ENCODE measurements around the gene MATK.

The MATK gene

GRCh38 chr19:3807574-3808354, 21.6 kb upstream of the MATK start:
- Mint-ChIP-seq H3K4me1 (ENCODE audit: low read depth) (peaks cover 27% of the 10 kb centered on the region), H3K36me3 (ENCODE audit: low read depth) (no peaks in the 10 kb centered on the region), H3K4me3 (no peak overlapping the region), H3K9me3 (peaks cover 7% of the 10 kb centered on the region), H3K27me3 (peaks cover 24% of the 10 kb centered on the region), H3K27ac (no peak overlapping the region)
- intact Hi-C loops (cut with micrococcal nuclease) = no loop called here

- peaks cover 21% of the 10 kb centered on the region for H3K4me1 Mint-ChIP-seq (ENCODE audit: low read depth)
- intact Hi-C loops (cut with micrococcal nuclease) = no loop called here
- H3K27me3 Mint-ChIP-seq = peaks cover 31% of the 10 kb centered on the region
- H3K36me3 Mint-ChIP-seq (ENCODE audit: low read depth) = no peaks in the 10 kb centered on the region
- H3K4me3 Mint-ChIP-seq = no peak overlapping the region
- no peak overlapping the region for H3K27ac Mint-ChIP-seq
- peaks cover 7% of the 10 kb centered on the region for H3K9me3 Mint-ChIP-seq
Measured at GRCh38 chr19:3807131-3807480, 20.9 kb upstream of the MATK start.

- Mint-ChIP-seq H3K27me3 (peaks cover 44% of the 10 kb centered on the region), H3K4me3 (no peak overlapping the region), H3K4me1 (ENCODE audit: low read depth) (peaks cover 28% of the 10 kb centered on the region), H3K27ac (no peak overlapping the region), H3K9me3 (peaks cover 7% of the 10 kb centered on the region), H3K36me3 (ENCODE audit: low read depth) (no peaks in the 10 kb centered on the region)
- intact Hi-C loops (cut with micrococcal nuclease) = no loop called here
Measured at GRCh38 chr19:3805859-3806258, 19.7 kb upstream of the MATK start.

- Mint-ChIP-seq H3K9me3 (peaks cover 7% of the 10 kb centered on the region), H3K27ac (no peak overlapping the region), H3K27me3 (peaks cover 55% of the 10 kb centered on the region), H3K36me3 (ENCODE audit: low read depth) (no peaks in the 10 kb centered on the region), H3K4me1 (ENCODE audit: low read depth) (peaks cover 26% of the 10 kb centered on the region), H3K4me3 (no peak overlapping the region)
- intact Hi-C loops (cut with micrococcal nuclease) = no loop called here
Measured at GRCh38 chr19:3804429-3804828, 18.2 kb upstream of the MATK start.

- no peaks in the 10 kb centered on the region for H3K36me3 Mint-ChIP-seq (ENCODE audit: low read depth)
- intact Hi-C loops (cut with micrococcal nuclease) = no loop called here
- H3K27me3 Mint-ChIP-seq = peaks cover 58% of the 10 kb centered on the region
- H3K4me1 Mint-ChIP-seq (ENCODE audit: low read depth) = peaks cover 26% of the 10 kb centered on the region
- no peak overlapping the region for H3K4me3 Mint-ChIP-seq
- peaks cover 7% of the 10 kb centered on the region for H3K9me3 Mint-ChIP-seq
- H3K27ac Mint-ChIP-seq = no peak overlapping the region
Measured at GRCh38 chr19:3803986-3804385, 17.8 kb upstream of the MATK start.

- Mint-ChIP-seq H3K9me3 (peaks cover 6% of the 10 kb centered on the region), H3K27ac (no peak overlapping the region), H3K27me3 (peaks cover 59% of the 10 kb centered on the region), H3K36me3 (ENCODE audit: low read depth) (no peaks in the 10 kb centered on the region), H3K4me3 (no peak overlapping the region), H3K4me1 (ENCODE audit: low read depth) (peaks cover 27% of the 10 kb centered on the region)
- intact Hi-C loops (cut with micrococcal nuclease) = no loop called here
Measured at GRCh38 chr19:3803114-3803888, 17.1 kb upstream of the MATK start.

GRCh38 chr19:3801412-3802096, 15.4 kb upstream of the MATK start:
- no peak overlapping the region for H3K27ac Mint-ChIP-seq
- no peaks in the 10 kb centered on the region for H3K36me3 Mint-ChIP-seq (ENCODE audit: low read depth)
- peaks cover 68% of the 10 kb centered on the region for H3K27me3 Mint-ChIP-seq
- H3K9me3 Mint-ChIP-seq = peaks cover 7% of the 10 kb centered on the region
- intact Hi-C loops (cut with micrococcal nuclease) = no loop called here
- peaks cover 19% of the 10 kb centered on the region for H3K4me1 Mint-ChIP-seq (ENCODE audit: low read depth)
- H3K4me3 Mint-ChIP-seq = no peak overlapping the region

- intact Hi-C loops (cut with micrococcal nuclease) = no loop called here
- Mint-ChIP-seq H3K27me3 (peaks cover 69% of the 10 kb centered on the region), H3K27ac (no peak overlapping the region), H3K4me3 (no peak overlapping the region), H3K36me3 (ENCODE audit: low read depth) (no peaks in the 10 kb centered on the region), H3K4me1 (ENCODE audit: low read depth) (peaks cover 17% of the 10 kb centered on the region), H3K9me3 (peaks cover 12% of the 10 kb centered on the region)
Measured at GRCh38 chr19:3800996-3801395, 14.8 kb upstream of the MATK start.

GRCh38 chr19:3798137-3798536, 12.0 kb upstream of the MATK start:
- H3K4me3 Mint-ChIP-seq = no peak overlapping the region
- H3K27ac Mint-ChIP-seq = no peak overlapping the region
- intact Hi-C loops (cut with micrococcal nuclease) = no loop called here

GRCh38 chr19:3796358-3796757, 10.2 kb upstream of the MATK start:
- Mint-ChIP-seq H3K36me3 (ENCODE audit: low read depth) (no peaks in the 10 kb centered on the region), H3K4me1 (ENCODE audit: low read depth) (peaks cover 10% of the 10 kb centered on the region), H3K4me3 (no peak overlapping the region), H3K27ac (no peak overlapping the region), H3K9me3 (peaks cover 12% of the 10 kb centered on the region), H3K27me3 (peaks cover 50% of the 10 kb centered on the region)
- intact Hi-C loops (cut with micrococcal nuclease) = no loop called here

More at GRCh38 chr19:3798137-3798536, 12.0 kb upstream of the MATK start:
- Mint-ChIP-seq H3K9me3 (peaks cover 12% of the 10 kb centered on the region), H3K27me3 (peaks cover 62% of the 10 kb centered on the region), H3K4me1 (ENCODE audit: low read depth) (peaks cover 17% of the 10 kb centered on the region), H3K36me3 (ENCODE audit: low read depth) (no peaks in the 10 kb centered on the region)

- Mint-ChIP-seq H3K9me3 (peaks cover 21% of the 10 kb centered on the region), H3K4me1 (ENCODE audit: low read depth) (peaks cover 5% of the 10 kb centered on the region)
- intact Hi-C loops (cut with micrococcal nuclease) = no loop called here
Measured at GRCh38 chr19:3793799-3794198, 7.6 kb upstream of the MATK start.

GRCh38 chr19:3792114-3792513, 5.9 kb upstream of the MATK start:
- no peaks in the 10 kb centered on the region for H3K36me3 Mint-ChIP-seq (ENCODE audit: low read depth)
- H3K27ac Mint-ChIP-seq = no peak overlapping the region
- peaks cover 19% of the 10 kb centered on the region for H3K9me3 Mint-ChIP-seq
- H3K4me3 Mint-ChIP-seq = no peak overlapping the region
- no peaks in the 10 kb centered on the region for H3K4me1 Mint-ChIP-seq (ENCODE audit: low read depth)
- H3K27me3 Mint-ChIP-seq = peaks cover 46% of the 10 kb centered on the region
- intact Hi-C loops (cut with micrococcal nuclease) = no loop called here

More at GRCh38 chr19:3793799-3794198, 7.6 kb upstream of the MATK start:
- H3K4me3 Mint-ChIP-seq = no peak overlapping the region
- peaks cover 51% of the 10 kb centered on the region for H3K27me3 Mint-ChIP-seq
- H3K36me3 Mint-ChIP-seq (ENCODE audit: low read depth) = no peaks in the 10 kb centered on the region
- no peak overlapping the region for H3K27ac Mint-ChIP-seq

GRCh38 chr19:3790941-3791340, 4.8 kb upstream of the MATK start:
- Mint-ChIP-seq H3K9me3 (peaks cover 8% of the 10 kb centered on the region), H3K4me1 (ENCODE audit: low read depth) (no peaks in the 10 kb centered on the region), H3K27ac (no peak overlapping the region), H3K27me3 (peaks cover 45% of the 10 kb centered on the region), H3K4me3 (no peak overlapping the region), H3K36me3 (ENCODE audit: low read depth) (no peaks in the 10 kb centered on the region)
- intact Hi-C loops (cut with micrococcal nuclease) = no loop called here

GRCh38 chr19:3790209-3790734, 4.1 kb upstream of the MATK start:
- Mint-ChIP-seq H3K4me3 (no peak overlapping the region), H3K4me1 (ENCODE audit: low read depth) (peaks cover 2% of the 10 kb centered on the region), H3K9me3 (peaks cover 8% of the 10 kb centered on the region), H3K36me3 (ENCODE audit: low read depth) (peaks cover 2% of the 10 kb centered on the region), H3K27ac (no peak overlapping the region), H3K27me3 (peaks cover 46% of the 10 kb centered on the region)
- intact Hi-C loops (cut with micrococcal nuclease) = no loop called here

Measured in dendritic cell treated with granulocyte-macrophage colony-stimulating factor and Interleukin-4, amounts not matched to agents 40 ng/mL and 50 ng/mL, for 4 days (primary cell).